GM21717 (cell line): ENCODE data around the gene MAP1LC3B2.

Source experiments
- ATAC-seq: cut with Tn5 transposase; IDR thresholded peaks from one replicate; pipeline ENCODE4 v1.9.1; 2021; ENCODE audit warnings: mild to moderate bottlenecking, moderate library complexity; ENCODE audit not compliant: unreplicated experiment

MAP1LC3B2 gene

GRCh38 chr12:116610971-116611541 lies 51.9 kb downstream of the MAP1LC3B2 start:
- ATAC-seq, result no peak

GRCh38 chr12:116612436-116612835 lies 53.3 kb downstream of the MAP1LC3B2 start:
- ATAC-seq, result no peak

GRCh38 chr12:116613256-116613655 lies 54.1 kb downstream of the MAP1LC3B2 start:
- ATAC-seq, result no peak

- ATAC-seq, result no peak
These were observed 55.2 kb downstream of the MAP1LC3B2 start for GRCh38 chr12:116614194-116614915.

GRCh38 chr12:116615141-116615861 lies 56.1 kb downstream of the MAP1LC3B2 start:
- ATAC-seq, result no peak

GRCh38 chr12:116616536-116617248 lies 57.5 kb downstream of the MAP1LC3B2 start:
- ATAC-seq, result no peak

- ATAC-seq, result no peak
These were observed 60.1 kb downstream of the MAP1LC3B2 start for GRCh38 chr12:116619246-116619645.

GRCh38 chr12:116620124-116620491 lies 60.9 kb downstream of the MAP1LC3B2 start:
- ATAC-seq, result no peak

GRCh38 chr12:116620492-116621191 lies 61.5 kb downstream of the MAP1LC3B2 start:
- no peak for ATAC-seq

GRCh38 chr12:116621194-116621593 lies 62.0 kb downstream of the MAP1LC3B2 start:
- ATAC-seq, result no peak

- ATAC-seq, result no peak
These were observed 65.3 kb downstream of the MAP1LC3B2 start for GRCh38 chr12:116624516-116624915.

GRCh38 chr12:116626153-116626552 lies 67.0 kb downstream of the MAP1LC3B2 start:
- ATAC-seq, result no peak
